HG02763 (cell line): Measurements from ENCODE around the gene METTL9.
"Not testable (repeated sequence)": the region's sequence is repeated elsewhere in the genome, so short reads cannot be mapped to it uniquely, and the experiment has no call there.

Experiments used
- ATAC-seq: cut with Tn5 transposase; IDR thresholded peaks from one replicate; pipeline ENCODE4 v1.9.1; 2021; ENCODE audit warnings: mild to moderate bottlenecking, moderate library complexity; ENCODE audit not compliant: unreplicated experiment

Gene METTL9

DNA sequence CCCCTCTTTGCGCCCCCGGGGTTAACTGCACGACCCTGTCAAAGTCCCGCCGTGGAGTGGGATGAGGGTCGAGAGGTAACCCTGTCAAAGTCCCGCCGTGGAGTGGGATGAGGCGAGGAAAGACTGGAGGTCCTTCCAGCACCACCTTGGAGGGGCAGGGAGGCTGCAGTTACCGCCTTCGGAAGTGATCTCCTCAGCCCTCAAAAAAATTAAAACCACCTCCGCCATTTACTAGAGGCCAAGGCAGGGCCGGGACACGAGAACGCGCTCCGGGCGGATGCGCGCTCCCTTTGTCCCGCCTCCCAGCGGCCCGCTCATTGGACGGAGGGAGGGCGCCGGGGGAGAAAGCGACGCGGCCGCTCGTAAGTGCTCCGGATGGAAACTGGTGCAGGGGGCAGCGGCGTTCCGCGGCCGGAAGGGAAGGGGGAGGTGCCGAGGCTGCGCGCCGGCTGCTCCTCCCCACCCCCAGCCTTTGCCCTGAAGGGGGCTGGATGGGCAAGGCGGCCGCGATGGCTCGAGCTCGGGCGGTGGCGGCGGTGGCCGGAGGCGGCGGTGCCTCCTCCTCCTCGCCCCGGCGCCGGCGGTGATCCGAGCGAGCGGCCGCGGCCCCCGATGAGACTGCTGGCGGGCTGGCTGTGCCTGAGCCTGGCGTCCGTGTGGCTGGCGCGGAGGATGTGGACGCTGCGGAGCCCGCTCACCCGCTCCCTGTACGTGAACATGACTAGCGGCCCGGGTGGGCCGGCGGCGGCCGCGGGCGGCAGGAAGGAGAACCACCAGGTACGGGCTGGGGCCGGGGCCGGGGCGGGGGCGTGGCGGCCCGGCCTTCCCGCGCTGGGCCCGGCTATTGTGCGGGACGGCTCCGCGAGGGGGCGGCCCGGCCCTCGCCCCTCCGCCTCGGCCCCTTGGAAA lies at the start of gene METTL9:
METTL9 (plus strand) TSS at position 456 of the 909 bp plus-strand sequence; CDS start at position 613, 157 bp downstream.
- peak; percentile 86 for ATAC-seq

DNA sequence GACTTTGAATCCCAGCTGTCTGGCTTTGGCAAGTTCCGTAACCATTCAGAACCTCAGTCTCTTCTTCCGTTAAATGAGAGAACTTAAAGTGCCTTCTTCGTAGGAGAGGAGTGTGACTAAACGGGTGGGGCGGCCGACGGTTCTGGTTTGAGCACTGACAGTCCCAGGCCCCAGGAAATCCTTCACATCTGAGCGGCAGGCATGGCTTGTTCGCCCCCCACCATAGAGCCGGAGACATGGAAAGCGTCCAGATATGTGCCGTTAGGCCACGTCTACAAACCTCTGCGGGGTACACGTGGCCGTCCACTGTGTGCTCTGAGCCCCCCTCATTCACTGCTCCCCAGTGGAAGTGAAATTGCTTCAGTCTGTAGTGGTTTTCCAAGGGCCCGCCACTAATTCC lies 49.4 kb upstream of the METTL9 start:
- ATAC-seq: not testable (repeated sequence)

DNA sequence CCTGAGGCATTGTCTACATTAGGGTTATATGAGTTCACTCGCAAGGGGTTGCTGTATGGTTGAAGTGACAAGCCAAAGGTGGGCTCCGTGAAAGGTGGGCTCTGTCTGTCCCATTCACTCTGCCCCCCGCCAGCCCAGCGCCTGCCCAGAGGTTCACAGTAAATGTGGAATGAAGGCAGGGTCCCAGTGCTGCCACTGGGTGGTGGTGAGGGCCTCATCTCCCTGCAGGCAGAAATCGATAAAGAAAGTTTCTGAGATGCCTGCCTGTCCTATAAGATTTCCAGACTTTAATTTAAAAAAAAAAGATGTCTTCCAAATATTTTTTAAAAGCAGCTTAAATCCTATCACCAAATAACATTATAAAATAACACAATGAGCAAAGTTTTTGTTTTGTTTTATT lies 48.9 kb upstream of the METTL9 start:
- not testable (repeated sequence) for ATAC-seq

DNA sequence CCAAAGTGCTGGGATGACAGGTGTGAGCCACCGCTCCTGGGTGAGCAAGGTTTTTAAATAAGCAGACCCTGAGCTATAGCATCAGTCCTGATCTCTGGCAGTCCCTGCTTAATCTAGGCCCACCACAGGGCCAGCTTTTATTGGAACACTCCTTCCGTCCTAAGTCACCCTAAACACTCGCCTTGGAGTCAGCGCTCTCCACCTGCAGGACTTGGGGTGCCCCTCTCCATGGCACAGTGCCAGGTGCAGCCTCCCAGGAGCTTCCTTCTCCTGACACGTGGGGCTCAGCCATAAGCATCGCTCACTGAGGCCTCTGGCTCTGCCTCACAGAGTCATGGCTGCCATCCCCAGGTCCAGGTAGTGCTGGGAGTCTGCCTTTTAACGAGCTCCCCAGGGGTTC lies 48.3 kb upstream of the METTL9 start:
- not testable (repeated sequence) for ATAC-seq

DNA sequence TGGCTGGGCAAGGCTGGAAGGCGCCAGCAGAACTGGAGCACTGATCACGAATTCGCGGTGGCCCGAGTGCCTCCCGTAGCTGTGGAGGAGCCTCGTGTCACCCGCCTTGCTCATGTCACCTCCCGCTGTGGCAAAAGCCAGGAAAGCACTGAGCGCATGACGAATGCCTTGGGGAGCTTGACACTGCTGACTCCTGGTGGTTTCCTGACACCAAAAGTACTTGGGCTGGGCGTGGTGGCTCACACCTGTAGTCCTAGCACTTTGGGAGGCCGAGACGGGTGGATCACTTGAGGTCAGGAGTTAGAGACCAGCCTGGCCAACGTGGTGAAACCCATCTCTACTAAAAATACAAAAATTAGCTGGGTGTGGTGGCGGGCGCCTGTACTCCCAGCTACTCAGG lies 47.8 kb upstream of the METTL9 start:
- ATAC-seq: not testable (repeated sequence)

DNA sequence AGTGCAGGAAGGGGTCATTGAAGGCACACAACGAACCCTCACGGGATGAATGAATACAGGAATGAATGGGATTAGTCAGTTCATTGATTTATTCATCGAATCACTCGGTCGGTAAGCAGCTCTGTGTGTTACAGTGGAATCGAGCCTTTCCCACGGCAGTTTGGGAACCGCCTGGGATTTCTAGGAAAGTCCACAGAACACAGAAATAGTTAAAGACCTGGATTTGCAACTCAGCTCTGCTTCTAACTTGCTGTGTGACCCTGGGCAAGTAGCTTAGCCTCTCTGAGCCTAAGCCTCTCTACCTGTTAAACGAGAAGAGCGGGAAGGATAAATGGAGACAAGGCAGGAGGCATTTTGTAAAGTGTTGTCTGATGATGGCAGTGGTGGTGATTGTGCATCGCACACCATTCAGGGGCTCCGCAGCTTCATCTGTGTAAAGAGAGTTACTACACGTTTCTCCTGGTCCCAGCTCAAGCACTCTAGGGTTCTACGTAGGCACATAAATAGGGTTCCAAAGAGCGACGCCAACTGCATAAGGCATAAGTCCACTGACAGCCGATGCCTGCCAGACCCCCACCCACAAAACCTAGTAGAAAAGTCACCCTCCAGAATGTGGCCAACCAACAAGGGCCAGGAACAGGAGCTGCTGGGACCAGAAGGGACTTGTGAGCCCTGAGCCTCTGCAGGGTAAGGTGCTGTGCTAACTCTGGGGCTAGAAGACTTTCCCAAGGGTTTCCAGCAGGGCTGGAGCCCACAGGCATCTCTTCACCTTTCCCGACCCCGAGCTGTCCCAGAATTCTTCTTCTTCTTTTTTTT lies 45.7 kb upstream of the METTL9 start:
- not testable (repeated sequence) for ATAC-seq

DNA sequence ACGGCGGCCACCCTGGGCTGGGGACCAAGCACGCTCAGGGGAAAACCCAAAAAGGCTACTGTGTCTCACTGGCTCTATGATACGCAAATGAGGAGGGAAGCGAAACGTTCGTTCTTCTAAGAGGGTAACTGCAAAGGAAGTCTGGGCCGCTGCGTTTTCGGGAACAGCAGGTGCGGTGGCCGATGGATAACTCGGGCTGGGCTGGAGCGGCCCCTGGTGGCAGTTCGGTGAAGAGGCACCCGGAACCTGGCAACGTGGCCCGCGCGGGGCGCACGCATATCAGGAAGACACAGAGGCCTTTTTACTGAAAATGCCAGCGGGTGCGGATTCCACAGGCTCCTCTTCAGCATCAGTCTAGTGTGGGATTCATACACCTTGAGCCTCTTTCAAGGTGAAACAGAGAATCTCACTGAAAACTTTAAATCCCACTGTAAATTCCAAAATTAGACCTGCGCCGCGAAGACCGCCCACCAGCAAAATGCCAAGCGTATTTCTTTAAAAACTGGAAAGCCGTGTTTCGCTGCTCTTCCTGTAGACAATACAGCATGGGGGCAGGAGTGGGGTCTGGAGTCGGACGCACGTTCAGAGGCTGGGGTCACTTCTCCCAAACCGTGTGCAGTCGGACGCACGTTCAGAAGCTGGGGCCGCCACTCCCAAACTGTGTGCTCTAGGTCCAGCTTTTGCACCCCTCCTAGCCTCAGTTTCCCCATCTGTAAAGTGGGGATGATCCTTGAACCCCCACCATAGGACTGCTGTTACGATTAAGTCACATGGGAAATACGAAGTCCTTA lies 44.4 kb upstream of the METTL9 start:
- peak; percentile 97 for ATAC-seq

DNA sequence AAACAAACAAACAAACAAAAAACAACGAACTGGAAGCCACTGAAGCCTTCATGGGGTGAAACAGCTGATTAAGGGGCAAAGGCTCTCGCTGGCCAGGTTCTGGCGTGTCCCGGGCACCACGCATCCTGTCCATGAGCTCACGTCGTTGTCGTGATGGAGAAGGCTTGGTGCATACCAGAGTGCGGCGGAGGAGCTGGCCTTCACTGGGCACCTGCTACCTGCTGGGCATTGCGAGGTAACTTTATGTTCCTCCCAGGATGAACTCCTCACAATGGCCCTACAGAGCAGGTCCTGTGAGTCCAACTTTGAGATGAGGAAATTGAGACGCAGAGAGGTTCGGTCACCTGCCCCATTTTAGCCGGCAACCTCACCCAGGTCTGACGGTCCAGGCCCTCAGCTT lies 43.8 kb upstream of the METTL9 start:
- not testable (repeated sequence) for ATAC-seq

DNA sequence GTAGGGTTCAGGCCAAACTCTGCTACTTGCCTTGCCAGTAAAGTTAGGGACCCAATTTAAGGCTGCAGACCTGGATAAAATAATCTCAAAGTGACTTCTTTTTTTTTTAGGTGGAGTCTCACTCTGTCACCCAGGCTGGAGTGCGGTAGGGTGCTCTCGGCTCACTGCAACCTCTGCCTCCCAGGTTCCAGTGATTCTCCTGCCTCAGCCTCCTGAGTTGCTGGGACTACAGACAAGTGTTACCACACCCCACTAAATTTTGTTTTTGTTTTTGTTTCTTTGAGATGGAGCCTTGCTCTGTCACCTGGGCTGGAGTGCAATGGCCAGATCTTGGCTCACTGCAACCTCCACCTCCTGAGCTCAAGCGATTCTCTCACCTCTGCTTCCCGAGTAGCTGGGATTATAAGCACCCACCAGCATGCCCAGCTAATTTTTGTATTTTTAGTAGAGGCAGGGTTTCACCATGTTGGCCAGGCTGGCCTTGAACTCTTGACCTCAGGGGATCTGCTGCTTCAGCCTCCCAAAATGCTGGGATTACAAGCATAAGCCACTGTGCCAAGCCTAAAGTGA lies 43.3 kb upstream of the METTL9 start:
- ATAC-seq: not testable (repeated sequence)

DNA sequence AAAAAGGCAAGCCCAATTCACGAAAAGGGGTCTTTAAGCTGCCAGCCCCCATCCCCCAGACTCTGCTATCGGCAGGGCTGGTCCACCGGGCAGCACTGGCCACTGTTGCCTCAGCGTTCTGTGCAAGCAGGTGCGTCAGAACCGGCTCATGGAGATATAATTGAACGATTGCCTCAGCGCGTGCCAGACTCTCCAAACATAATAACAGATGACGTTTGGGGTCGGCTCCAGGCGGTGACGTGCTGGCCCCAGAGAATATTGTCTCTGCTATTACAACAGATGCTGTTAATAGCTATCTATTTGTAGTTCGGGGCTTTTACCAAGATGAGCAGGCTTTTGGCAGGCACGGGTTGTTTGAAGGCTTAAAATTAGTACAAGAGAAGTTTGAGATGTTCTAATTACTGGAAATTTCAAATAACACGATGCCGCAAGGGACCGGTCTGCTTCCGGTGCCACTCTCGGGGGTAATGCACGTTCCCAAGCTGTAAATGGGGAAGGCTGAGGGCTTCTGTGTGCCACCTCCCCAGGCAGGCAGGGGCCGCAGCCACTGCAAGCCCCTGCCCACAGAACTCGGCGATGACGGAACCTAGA lies 42.6 kb upstream of the METTL9 start:
- not testable (repeated sequence) for ATAC-seq

DNA sequence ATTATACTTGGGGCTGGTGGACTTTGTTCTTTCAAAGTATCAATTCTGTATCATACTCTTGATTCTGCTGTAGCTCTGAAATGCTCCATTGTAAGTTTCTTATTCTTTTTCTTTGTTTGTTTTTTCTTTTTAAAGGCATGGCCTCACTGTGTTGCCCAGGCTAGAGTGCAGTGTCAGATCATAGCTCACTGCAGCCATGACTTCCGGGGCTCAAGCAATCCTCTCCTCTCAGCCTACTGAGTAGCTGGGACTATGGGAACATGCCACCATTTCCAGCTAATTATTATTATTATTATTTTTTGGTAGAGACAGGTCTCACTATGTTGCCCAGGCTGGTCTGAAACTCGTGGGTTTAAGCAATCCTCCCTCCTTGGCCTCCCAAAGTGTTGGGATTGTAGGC lies 38.9 kb upstream of the METTL9 start:
- ATAC-seq: no peak

DNA sequence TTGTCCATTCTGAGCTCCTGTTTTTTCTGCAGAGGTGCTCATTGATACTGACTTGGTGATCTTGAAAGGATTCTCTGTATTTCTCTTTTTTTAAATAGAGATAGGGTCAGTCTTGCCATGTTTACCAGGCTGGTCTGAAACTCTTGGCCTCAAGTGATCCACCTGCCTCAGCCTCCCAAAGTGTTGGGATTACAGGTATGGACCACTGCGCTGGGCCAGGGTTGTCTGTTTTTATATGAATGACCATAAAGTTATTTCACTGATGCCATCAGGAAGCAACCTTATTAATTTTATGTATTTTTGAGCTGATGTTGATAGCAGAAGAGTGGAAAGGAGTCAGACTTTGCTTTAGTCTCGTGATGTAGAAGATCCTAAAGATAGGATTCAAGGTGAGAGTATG lies 35.7 kb upstream of the METTL9 start:
- no peak for ATAC-seq

DNA sequence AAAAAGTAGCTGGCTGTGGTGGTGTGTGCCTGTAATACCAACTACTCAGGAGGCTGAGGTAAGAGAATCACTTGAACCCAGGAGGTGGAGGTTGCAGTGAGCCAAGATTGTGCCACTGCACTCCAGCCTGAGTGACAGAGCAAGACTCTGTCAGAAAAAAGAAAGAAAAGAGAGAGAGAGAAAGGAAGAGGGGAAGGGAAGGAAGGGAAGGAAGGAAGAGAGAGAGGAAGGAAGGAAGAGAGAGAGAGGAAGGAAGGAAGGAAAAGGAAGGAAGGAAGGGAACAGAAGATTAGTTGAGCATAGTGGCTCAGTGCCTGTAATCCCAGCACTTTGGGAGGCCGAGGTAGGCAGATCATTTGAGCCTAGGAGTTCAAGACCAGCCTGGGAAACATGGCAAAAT lies 35.0 kb upstream of the METTL9 start:
- not testable (repeated sequence) for ATAC-seq

DNA sequence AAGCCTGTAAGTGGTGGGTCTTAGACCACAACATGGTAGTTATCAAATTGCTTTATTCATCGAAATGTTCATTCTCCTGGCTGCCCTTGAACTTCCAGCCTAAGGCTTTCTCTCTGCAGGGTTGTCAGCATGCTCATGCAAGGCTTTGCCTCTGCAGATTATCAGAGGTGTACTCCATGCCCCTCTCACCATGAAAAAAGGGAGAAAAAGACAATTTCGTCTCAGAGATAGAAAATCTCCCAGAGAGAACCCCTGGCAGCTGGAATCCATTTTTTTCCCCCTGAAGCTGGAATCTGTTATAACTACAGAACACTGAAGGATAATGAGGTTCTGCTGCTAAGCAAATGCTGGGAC lies 33.9 kb upstream of the METTL9 start:
- ATAC-seq: no peak

DNA sequence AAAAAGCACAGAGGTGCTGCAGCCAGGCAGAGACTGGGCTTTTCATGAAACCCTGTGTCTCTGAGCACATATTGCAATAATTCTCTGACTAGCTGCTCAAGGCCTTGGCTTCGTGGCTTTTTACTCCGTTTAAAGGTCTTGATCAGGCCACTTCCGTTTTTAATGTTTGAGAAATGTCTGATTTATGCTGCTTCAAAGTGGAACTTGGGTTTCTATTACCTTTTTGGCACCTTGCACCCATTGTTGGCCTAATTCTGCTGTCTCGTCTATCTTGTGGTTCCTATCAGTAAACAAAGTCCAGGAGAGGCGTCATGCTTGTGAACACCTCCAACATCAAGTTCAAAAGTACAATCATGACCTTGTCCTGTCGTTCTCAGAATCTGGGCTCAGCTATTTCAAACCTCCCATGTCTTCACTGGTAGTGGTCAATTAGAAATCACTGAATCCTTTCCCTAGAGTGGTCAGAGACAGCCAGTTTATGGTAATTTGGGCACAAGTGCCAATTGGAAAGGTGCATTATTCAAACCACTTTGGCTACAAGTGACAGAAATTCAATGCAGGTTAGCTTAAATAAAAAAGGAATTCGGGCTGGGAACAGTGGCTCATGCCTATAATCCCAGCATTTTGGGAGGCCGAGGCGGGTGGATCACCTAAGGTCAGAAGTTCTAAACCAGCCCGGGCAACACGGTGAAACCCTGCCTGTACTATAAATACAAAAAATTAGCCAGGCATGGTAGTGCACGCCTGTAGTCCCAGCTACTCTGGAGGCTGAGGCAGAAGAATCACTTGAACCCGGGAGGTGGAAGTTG lies 33.3 kb upstream of the METTL9 start:
- ATAC-seq: no peak

DNA sequence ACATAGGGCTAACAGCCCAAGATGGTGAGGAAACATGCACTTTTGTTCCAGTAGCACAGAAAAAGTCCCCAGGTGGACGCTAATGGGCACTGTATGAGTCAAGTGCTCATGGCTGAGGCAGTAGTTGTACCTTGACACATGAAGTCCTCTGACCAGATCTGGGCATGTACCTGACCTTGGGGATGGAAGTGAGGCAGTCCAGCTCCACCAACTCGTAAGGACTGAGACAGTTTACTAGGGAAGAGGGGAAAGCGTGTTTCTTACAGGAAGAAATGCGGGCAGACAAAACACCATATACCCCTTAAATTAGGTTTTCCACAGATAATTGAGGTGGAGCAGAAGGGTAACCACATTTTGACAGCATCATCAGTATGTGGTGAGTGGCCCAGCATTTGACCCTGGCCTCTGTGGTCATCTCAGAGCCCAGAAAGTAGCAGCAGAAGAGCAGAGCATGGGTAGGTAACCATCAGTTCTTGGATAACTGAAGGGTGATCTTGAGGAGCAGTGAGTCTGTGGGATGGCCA lies 32.4 kb upstream of the METTL9 start:
- no peak for ATAC-seq

DNA sequence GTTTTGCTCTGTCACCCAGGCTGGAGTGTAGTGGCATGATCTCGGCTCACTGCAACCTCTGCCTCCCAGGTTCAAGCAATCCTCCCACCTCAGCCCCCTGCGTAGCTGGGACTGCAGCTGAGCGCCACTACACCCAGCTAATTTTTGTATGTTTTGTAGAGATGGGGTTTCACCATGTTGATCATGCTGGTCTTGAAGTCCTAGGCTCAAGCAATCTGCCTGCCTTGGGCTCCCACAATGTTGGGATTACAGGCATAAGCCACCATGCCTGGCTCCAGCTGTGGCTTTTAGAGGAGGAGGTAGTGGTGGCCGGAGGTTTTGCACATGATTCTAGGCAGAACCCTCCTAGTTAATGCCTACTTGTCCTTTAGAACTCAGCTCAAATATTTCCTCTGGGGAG lies 31.9 kb upstream of the METTL9 start:
- ATAC-seq: not testable (repeated sequence)

DNA sequence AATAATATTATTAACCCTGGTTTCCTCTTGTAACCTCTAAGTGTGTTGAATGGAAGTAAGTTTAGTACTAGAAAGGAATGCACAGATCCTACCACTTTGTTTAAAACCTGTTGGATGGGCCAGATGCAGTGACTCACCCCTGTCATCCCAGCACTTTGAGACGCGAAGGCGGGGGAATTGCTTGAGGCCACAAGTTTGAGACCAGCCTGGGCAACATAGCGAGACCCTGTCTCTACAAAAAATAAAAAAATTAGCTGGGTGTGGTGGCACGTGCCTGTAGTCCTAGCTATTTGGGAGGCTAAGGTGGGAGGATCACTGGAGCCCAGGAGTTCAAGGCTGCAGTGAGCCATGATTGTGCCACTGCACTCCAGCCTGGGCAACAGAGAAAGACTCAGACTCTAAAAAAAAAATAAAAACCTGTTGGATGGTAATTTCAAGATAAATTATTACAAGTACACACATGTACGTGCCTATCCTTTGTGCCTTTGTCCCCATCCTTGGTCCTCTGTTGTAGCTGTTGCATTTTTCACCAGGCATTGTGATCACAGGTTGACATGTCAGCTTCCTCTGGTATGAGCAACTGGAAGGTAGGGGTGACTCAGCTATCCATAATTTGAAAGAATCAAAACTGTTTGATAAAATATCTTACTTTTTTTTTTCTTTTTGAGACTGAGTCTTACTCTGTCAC lies 30.7 kb upstream of the METTL9 start:
- no peak for ATAC-seq

DNA sequence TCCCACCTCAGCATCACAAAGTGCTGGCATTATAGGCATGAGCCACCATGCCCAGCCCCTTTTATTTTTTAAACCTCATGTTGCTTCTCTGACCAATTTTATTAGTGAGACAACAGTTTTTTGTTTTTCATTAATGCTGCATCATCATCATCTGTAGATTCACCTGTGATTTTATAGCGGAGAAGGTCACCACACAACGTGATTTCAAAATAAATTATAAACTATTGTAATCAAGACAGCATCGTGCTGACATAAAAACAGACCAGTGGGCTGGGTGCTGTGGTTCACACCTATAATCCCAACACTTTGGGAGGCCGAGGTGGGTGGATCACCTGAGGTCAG lies 28.7 kb upstream of the METTL9 start:
- no peak for ATAC-seq
